Inferior parietal cortex (tissue), 1 donor: ENCODE results near the gene PHF23.
A peak's percentile ranks its signal among the peaks of the same experiment; 100 is the strongest.

Experiments
- DNase-seq: peaks from one replicate; pipeline ENCODE4 v3.0.0-alpha.2; 2016; ENCODE audit errors: extremely low spot score

PHF23 gene

GRCh38 chr17:7219812-7220592 lies 19.3 kb downstream of the PHF23 start, which contains the start of the genes ACADVL and DLG4:
ACADVL (plus strand) TSS chr17:7219938; CDS start chr17:7219985, 47 bp downstream.
DLG4 (minus strand) TSS chr17:7219836.
- DNase-seq: peak; percentile 88

- DNase-seq: no peak
These were observed 19.9 kb downstream of the PHF23 start for GRCh38 chr17:7219229-7219811.

- no peak for DNase-seq
These were observed 20.5 kb downstream of the PHF23 start for GRCh38 chr17:7218758-7219157.

DNA sequence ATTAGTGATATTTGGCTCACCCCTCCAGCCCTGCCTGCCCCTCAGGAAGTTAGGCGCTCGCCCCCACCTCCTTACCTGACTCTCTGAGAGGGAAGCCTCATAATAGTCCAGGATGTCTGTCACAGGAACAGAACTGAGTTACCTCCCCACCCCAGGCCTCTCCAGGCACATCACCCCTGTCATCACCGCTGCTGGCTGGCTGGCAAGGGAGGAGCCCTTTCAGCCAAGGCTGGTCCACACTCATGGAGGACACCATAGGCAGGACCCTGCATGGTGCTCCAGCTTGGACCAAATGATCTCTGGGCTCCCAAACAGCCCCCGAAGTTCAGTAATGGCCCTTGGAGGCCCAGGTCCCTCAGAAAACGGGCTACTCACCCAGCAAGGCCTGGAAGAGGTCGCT lies 21.1 kb downstream of the PHF23 start:
- no peak for DNase-seq

DNA sequence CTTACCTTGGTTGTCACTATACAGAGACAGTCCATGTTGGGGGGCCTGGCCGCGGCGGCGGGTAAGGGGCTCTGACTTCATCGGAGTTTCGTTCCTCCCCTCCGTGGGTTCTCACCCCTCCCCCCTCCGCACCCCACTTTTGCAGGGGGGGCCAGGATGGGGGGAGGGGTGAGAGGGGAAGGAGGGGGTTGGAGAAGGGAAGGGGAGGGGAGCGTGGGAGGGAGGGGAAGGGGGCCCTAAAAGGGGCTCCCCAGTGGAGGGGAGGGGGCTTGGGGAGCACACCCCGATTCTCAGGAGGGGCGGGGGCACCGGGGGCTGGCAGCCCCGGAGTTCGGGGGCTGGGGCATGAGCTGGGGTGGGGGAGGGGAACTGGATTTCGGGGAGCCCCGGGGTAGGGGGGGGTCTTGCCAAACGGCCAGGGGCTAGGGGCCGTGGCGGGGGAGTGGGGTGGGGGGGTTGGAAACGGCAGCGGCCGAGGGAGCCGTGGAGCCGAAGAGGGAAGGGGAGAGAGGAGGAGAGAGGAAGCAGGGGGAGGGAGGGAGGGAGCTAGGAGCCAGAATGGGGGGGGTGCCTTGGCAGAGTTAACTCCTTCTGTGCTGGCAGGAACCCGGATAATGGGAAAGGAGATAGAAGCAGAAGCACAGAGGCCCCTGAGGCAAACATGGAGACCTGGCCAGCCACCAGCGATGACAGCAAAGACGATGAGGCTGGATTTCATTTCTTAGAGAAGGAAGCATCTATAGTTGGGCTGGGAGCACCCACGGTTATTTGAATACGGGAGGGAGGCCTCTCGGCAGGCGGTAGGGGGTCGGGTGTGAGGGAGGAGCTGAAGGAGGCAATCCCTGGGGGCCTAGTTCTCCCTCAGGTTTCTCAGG lies 21.9 kb downstream of the PHF23 start:
- DNase-seq: no peak

- no peak for DNase-seq
These were observed 22.8 kb downstream of the PHF23 start for GRCh38 chr17:7216242-7217112.

GRCh38 chr17:7215652-7216180 lies 23.5 kb downstream of the PHF23 start:
- DNase-seq: no peak

- no peak for DNase-seq
These were observed 24.1 kb downstream of the PHF23 start for GRCh38 chr17:7215136-7215638.

DNA sequence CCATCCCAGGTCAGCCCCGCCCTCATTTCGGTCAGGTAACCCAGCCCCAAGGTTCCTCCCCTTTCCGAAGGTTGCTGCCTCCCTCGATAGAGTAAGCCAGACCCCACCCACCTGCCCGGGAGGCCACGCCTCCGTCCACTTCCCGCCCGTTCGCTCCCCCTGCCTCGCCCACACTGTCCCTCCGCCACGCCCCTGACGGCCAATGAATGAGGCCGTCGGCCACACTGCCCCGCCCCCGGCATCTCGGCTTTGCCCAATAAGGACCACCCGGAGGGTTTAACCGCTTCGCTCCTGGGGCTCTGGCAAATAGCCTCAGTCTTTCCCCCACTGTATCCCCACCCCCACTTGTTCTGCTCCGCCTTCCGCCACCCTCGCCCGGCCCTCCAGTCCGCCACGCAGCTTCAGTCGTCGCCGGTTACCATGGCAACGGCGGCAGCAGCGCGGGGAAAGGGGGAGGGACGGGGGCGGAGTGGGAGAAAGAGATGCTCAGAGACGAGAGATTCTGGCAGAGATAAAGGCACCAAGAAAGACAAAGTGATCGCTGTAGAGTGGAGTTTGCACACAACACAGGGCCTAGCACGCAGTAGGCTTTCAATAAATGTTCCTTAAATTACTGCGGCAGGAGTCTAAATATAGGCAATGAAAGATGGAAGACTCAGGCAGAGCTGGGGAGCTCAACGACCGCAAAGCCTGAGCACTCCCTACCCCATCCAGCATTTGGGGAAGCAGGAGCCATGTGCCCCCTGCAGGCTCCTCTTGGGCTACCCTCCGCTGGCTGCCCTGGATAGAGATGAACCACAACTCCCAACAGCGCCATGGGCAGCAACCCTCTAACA lies 24.7 kb downstream of the PHF23 start:
- peak; percentile 94 for DNase-seq

DNA sequence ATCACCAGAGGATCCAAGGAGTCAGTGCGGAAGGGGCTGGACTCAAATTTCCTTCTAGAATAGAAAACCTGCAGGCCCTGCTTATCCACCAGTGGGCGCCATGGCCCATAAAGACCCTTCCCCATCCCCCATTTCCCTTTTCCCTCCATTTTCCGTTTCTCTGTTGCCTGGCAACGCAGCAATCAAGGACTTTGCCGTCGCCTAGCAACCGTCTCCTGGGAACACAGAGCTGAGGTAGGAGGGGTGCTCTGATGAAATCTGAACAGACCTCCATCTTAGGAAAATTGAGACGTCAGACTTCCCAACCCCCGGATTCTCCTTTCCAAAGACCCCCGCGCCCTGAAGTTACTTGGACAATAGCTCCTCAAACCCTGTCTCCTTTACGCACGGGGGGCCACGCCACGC lies 25.4 kb downstream of the PHF23 start:
- DNase-seq: peak; percentile 77

- no peak for DNase-seq
These were observed 27.6 kb downstream of the PHF23 start for GRCh38 chr17:7211491-7212273.

DNA sequence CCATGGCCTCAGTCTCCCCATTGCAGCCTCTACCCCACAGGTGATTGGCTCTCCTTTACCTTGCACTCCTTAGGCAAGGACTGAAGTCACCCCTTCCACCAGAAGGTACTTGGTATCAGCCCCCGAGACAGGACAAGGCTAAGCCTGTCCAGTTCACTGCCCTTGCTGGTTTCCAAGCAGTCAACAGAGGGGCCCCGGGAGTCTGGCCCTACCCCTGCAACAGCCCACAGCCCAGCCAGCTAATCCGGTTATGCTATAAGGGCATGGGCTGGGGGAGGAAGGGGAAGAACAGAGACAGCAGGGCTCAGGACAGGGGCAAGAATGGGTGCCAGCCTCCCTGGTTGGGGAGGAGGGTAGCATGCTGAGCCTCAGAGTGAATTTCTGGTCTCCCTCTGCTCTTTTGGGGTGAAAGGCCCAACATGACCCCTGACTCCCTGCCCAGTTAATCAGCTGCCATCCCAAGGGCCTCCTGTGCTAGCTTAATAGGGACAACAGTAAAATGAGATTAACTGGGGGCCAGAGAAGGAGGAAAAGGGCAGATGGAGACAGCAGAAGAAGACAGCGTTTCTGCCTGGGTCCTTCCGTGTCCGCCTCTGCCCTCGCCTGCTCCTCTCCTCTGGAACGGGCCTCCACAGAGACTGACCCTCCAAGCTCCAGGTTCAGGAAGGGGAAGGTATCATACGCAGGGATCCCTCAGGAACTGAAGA lies 30.4 kb downstream of the PHF23 start:
- DNase-seq: no peak

DNA sequence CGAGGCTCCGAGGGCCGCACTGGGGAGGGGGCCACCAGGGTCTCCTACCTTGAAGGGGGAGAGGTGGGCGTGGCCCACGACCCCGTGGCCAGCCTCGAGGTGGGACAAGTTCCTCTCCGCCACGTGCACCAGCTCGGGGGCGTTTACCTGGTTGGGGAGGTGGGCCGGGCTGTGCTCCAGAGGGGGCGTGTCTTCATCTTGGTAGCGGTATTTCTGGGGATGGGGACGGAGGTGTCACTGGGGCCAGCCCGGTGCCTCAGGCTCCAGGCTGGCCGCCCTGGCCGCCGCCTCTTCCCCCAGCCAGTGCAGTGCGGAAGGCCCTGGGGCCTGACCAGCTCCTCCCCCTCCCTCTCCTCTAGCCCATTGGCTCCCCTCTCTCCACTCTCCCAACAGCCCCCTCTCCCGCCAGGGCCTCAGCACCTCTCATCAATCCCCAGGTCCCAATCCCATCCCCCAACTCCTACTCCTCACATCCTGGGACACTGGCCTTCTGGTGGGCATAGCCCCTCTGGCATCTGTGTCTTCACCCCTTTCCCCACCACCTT lies 31.2 kb downstream of the PHF23 start:
- no peak for DNase-seq

- no peak for DNase-seq
These were observed 31.9 kb downstream of the PHF23 start for GRCh38 chr17:7207120-7208001.

GRCh38 chr17:7205561-7205960 lies 33.7 kb downstream of the PHF23 start:
- DNase-seq: no peak

GRCh38 chr17:7204828-7205461 lies 34.3 kb downstream of the PHF23 start:
- DNase-seq: peak; percentile 77

GRCh38 chr17:7204336-7204735 lies 34.9 kb downstream of the PHF23 start:
- no peak for DNase-seq
